GM12892 (cell line): Measurements from ENCODE around the gene PREB.

Experiments used
- POLR2A ChIP-seq: IDR thresholded peaks from 2 replicates; pipeline ENCODE4 v1.6.1; 2011; ENCODE audit warnings: low read depth, low read length, control low read depth
- POLR2AphosphoS5 ChIP-seq: IDR thresholded peaks from 2 replicates; pipeline ENCODE4 v1.6.1; 2011; ENCODE audit warnings: low read depth, low read length, control low read depth
- TAF1 ChIP-seq: IDR thresholded peaks from 2 replicates; pipeline ENCODE4 v1.6.1; 2011; ENCODE audit warnings: low read depth, mild to moderate bottlenecking, control low read depth, low read length, borderline replicate concordance

DNA sequence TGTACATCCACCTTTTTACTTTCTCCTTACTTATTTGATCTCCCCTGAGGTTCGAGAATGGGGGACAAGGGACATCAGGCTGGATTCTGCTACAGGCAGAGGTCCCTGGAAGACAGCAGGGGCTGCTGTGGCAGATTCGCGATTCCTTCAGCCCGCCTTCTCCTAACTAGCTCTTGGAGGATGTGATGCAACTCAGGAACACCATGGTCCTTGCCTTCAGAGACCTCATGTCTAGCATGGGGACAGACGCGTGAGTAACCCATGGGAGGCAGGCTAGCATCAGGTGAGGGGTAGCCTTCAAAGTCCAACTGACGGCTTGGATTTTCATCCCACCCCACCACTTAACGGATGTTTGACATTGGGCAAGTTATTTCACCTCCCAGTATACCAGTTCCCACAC is 13.5 kb upstream of the PREB start:
- TF ChIP-seq POLR2AphosphoS5 (no peak), POLR2A (no peak), TAF1 (no peak)
